Fibroblast of skin of right quadriceps (primary cell): Measurements from ENCODE around the gene RETREG1.
A peak's percentile ranks its signal among the peaks of the same experiment; 100 is the strongest.

ENCODE experiments used
- DNase-seq: peaks from one replicate; pipeline ENCODE4 v3.0.0-alpha.2; 2013

Gene RETREG1

DNA sequence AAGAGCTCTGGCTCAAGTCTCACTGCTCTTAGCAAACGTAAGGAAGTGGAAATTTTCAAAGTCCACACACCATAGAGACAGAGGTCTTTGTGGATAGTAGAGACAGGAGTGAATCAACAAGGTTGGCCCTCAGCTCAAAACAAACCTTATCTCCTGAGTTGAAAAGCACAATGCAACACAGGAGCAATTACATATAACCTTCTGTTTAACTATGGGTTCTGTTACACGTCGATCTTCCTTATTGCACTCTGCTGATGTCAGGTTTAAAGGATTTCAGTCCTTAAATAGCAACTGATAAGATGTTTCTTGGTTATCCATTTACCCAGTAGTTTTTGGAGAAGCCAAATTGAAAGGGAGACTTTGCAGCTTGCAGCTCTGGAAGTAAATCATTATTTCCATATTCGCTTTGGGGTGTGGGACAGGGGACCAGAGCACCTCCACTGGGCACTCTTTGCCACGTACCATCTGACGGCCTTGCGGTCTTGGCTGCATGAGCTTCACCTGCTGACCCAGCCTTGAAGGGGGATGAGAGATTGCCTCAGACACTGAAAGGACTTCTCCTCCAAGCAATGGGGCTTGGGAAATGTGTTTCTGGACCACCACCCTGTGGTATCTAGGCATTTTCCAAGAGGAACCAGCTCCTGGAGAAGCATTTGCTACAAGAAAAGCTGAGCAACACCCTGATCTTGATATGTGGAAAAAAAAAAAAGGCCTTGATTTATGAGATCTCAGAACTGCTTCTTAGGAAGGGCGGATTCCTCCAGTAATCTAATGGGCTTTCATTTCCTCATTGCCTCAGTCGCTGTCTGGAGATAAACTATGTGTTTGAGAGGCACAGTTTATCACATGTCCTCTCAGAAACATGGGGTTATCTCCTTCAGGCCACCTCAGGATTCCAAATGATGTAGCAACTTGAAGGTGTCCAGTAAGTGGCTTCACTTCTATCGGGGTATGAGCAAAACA, 95.0 kb downstream of the RETREG1 start:
- DNase-seq = no peak

DNA sequence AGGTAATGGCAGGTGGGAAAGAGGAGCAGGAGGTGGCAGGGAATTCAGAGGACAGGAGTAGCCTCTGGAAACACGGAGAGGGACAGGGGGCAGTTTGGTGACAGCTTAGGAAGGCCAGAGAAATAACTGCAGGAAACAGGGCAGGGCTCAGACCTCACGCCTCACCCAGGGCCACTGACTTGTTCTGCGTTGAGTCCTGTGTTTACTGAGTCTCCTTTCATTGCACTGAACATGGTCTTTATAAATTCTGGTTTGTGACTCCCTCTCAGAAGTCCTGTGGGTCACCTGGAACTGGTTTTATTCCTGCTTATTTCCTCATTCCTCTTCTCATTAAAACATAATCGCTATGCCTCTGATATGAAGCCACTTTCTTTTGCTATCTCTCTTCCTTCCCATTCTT, 96.0 kb downstream of the RETREG1 start:
- no peak for DNase-seq

DNA sequence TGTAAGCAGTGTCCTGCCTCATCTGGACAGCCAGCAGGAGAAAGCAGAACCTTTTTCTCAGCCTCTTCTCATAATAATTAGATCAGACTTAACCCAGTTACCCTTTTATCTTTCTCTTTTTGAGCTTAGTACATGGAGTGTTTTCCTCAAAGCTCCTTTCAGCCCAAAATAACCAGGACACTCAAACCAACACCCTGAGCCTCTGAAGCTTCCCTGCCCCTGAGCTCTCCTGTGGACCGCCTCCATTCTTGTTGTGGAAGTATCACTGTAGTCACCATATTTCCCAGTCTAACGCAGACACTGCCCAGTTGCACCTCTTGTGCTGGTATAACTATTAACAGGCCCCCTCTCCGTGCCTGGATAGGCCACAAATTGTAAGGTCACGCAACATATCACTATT, 97.4 kb downstream of the RETREG1 start:
- DNase-seq = no peak

DNA sequence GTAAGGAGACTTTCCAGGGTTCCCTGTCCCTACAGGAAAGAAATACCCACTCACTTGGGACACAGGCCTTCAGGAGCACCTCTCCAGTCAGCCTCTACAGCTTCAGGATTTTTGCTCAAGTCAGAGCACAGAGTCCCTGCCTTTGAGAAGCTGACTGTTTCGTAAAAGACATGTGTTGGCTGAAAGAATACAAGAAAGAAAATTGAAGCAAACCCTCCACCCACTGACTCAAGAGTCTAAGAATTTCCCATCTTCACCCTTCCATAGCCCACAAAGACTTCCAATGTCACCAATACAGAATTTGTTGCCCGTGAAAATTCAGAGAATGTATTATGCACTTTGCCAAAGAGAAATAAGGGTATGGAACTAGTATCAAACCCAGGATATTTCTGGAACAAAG, 98.2 kb downstream of the RETREG1 start:
- DNase-seq = no peak

DNA sequence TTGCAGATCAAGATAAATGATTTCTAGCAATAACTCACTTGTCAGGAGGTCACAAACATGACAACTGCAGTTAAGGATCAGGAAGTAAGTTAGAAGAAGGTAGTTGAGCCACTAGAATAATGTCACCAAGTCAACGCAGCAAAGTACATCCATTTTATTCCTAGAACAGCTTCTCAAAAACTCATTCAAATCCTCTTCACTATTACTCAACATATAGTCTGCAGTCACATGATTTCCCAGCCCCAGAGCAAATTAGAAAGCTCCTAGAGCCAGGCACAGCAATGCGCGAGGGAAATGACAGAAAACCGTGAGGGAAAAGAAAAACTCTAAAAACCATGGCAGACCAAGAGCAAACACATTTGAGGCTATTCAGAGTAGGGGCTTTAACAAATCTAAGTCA, 101.3 kb downstream of the RETREG1 start:
- DNase-seq = no peak

DNA sequence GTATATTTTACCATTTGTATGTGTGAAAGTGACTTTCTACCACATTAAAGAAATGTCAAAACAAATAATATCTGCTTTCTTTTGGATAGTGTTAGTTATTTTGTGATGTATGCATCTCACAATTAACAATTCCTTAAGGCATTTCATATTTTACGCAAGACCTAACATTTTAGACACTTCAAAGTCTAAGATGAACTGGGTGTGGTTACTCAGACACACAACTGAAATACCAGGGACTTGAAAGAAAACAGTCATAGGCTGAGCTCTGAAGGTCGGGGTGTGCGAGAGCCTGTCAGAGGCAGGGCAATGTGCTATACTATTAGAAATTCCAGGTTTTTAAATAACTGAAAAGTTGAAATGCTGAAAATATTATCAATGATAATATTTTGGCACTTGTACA, 106.7 kb downstream of the RETREG1 start:
- DNase-seq = no peak

DNA sequence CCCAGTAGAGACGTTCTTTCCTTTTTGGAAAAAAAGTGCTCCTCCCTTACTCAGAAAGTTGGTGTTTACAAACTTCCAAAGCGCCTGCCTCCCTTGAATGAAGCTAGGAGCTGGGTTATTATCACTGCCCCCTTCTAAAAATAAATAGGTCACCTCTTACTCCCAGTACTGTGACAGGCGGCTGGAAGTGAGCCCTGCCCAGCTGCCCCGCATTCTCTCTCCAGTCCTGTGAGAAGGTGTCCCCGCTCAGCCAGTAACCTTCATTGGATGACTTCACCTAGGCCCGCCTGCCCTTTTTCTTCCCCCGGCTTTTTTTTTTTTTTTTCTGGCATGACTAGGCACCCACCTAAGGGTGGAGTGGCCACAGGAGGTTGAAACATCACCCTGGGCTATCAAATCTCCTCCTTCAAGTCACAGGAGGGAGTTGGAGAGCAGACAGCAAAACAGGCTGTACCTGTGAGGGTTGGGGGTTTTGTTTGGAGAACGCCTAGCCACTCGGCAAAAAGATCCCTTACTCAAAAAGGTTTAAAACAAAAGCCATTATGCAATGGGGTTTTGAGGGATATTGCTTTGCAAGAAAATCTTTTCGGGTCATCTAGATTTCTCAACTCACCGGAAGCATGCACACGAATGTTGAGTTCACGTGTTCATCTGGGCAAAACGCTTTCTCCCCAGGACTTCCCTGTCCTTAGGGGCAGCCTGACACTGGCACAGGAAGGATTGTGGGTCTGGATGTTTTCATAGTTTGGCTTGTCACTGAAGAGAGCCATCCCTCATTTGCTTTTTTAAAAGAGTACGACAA, 107.9 kb downstream of the RETREG1 start:
- DNase-seq = no peak

DNA sequence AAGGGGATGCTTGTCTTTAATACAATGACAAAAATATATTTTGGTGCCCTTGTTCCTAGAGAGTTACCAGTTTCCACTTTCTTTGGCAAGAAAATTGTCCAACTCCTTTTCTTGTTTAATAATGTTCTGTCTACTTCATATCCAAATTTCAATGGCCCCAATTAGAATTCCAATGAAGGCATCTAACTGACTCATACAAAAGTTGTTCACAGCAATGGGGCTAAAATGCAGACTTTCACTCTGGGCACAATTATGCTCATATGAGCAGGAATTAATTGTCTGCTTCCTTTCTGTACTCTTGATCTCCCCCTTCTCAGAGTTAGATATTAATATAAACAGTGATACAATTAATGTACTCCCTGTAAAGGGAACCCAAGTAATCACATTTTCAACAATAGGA, 109.1 kb downstream of the RETREG1 start:
- peak; percentile 54 for DNase-seq

DNA sequence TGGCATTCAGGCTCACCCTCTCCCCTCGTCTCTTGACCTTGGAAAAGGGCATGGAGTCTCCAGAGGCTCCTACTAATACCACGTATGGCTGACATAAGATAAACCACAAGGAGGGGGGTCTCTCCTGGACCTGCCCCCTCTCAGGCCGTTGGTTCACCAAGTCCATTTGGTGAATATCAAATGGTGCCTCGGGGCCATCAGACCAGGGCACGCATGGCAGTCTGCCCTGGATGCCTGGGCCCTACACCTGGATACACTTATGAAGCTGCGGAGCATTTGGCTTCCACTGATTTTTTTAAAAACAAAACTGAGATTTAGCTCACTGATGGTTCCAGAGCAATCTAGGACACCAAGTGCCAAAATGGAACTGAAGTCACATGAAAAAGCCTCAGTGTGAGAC, 110.9 kb downstream of the RETREG1 start:
- no peak for DNase-seq

DNA sequence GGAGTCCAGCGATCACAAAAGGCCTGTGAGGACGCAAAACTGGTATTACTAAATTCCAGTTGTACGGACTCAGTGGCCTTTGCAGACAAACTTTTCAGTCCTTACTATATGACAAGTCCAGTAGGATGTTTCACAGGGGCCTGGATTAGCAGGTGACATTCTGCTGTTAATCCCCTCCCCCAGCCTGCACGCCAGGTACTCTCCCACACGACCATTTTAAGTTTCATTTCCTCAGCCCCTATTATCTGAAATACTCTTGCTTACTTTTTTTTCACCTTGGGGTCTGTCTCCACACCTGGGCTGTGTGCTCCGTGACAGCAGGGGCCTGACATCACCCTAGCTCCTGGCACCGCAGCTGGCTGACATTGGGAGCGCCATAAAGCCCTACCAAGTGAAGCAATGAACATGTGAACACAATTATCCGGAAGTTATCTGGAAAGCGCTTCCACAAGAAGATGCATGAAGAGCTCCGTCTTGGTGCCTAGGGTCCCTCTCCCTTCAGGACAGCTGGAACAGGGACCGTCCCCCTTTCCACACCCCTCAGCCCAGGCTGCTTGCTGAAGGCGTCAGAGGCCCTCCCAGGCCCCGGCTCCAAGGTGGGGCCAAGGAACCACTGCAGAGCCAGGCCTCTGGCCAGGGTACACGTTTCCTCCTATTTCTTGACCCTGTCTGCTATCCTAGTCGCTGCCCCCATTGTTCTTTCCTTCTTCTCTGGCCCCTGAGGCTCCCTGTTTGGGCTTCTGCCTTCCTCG, 111.5 kb downstream of the RETREG1 start:
- DNase-seq = no peak

DNA sequence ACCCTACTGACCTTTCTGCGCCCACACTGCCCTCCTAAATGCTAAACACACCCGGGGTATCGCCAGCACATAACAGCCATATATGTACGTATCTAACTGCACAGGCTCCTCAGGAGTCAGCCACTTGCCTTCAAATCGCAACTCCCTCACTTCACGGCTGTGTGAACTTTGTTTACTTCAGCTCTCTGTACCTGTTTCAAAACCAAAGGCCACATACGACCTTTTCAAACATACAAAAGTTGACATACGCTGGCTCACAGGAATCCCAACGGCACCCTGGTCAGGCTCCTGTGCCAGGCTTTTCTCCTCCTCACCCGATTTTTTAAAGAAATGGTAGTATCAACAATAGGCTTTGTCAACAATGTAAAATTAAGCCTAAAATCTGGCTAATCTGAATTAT, 112.2 kb downstream of the RETREG1 start:
- no peak for DNase-seq

DNA sequence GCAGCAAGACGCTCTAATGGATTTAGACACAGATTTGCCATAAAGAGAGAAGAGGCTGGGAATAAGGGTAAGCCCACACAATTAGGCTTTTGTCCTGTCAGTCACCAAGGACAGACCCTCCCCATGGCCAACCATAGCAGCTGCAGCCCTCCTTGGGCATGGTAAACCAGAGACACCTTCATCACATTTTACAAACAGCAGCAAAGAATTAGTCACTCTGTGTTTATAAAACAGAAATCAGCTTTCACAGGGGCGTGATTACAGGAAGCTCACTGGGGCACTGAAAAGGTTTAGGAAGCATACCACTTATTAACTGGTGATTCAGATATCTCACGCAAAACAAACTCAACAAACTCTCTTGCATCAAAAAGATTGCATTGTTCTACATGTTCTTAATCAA, 113.9 kb downstream of the RETREG1 start:
- DNase-seq = no peak

DNA sequence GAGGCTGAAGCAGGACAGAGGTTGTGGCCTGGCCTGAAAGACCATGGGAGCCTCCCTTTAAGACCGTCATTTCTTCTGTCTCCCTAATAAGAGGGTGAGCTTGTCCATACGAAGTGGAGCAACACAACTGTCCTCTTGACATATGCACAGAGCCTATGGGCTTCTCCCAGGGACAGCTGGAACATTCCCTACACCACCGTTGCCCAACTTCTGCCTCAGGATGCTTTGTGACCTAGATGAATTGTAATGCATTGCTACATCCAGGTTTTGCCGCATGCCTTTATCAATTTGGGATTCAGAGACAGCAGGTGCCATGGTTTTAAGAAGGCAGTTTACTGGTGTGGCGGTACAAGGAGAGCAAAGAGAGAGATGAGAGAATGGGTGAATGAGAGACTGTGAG, 116.8 kb downstream of the RETREG1 start:
- DNase-seq = no peak

DNA sequence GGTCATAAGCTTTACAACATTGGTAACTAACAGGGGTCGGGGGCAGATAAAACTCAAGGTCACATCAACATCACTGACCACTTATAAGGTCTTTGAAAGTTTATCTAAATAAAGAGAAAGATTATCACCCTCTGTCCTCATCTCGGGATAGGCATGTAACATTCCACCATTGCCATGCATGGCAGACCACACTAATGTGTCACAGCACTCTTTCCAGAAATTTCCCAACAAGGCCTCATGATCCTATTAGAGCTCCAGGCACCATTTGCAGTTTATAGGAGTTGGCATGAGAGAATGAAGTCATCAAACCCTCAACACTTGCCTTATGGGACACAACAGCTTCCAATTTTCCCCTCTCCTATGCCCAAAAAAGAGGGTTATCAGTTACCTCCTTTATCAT, 119.3 kb downstream of the RETREG1 start:
- no peak for DNase-seq

DNA sequence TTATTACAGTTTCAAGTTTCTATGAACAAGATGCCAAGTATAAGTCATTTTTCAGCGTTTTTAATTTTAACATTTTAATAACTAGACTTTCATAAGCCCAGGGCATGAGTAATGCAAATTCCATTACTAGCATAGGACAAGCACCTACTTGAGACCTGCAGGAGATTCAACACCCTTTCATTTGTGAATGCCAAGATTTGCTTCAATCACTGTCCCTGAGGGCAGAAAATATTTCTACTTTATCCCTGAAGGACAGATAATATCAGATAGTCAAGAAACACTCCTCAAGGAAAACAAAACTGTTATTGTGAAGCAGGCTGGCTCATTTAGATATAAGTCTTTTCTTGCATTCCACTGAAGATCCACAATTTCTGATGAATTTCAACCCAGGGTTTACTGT, 123.5 kb downstream of the RETREG1 start:
- no peak for DNase-seq

DNA sequence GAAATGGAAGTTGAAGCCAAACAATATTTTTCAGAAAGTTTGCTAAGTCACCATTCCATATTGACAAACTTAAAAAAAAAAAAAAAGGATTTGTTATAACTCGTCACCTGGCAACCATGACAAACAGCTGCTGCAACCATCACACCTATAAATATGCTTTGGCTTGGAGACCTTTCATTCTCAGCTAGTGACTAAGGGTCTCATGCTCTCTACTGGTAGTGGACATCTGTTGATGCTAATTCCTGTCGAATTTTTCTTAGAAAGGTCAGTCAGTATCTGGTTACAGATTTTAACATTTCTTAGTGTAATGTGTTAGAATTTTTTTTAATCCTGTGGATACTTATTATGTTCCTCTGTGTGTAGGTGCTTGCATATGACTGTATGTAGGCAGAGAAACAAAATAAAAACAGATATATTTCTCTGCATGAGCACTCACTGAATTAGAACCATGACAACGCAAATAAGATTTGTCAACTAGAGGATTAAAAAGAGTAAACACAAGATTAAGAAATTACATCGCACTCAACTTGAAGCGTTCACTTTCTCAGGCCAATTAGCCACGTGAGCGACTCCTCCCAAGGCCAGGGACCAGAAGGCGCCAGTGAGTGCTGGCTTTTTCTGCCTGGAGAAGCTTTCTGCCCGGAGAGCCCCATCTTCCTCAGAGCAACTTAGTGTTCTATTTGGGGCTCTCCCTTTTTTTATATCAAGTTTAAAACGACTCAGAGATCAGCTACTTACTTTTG, 124.2 kb downstream of the RETREG1 start:
- peak; percentile 36 for DNase-seq

DNA sequence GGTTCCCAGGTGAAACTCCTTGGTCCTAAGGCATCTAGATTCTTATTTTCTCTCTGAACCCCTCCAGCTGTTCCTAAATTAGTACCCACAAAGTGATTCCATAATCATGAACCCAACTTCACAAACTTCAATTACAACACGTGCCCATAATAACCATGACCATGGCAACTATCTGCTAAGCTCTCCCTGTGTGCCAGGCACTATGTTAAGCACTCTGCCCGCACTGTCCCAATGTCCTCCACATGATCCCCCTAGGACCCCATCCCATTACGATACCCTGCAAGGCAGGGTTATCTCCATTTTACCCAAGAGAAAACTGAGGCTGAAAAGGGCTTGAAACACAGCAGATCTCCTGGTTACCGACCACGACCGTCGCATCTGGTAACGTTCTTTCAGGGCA, 125.9 kb downstream of the RETREG1 start:
- no peak for DNase-seq

DNA sequence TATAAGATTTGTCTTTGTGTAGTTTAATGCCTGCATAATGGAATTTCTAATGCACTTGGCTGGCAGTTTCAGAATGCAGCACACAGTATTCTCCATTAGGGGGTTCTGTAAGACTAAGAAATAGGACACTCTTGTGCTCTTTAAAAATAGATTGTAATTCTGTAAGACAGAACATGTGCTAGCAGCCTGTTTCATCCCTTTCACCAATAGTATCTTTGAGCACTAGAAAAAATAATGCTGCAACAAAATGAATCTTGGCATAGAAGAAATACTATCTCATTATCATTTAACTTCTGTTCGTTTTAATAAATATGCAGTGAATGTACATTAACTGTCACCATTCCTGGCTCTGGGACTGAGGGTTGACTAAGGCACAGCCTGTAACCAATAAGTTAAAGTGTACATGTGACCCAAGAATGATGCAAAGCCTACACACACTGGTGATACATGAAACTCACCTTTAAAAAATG, 127.4 kb downstream of the RETREG1 start:
- peak; percentile 40 for DNase-seq

DNA sequence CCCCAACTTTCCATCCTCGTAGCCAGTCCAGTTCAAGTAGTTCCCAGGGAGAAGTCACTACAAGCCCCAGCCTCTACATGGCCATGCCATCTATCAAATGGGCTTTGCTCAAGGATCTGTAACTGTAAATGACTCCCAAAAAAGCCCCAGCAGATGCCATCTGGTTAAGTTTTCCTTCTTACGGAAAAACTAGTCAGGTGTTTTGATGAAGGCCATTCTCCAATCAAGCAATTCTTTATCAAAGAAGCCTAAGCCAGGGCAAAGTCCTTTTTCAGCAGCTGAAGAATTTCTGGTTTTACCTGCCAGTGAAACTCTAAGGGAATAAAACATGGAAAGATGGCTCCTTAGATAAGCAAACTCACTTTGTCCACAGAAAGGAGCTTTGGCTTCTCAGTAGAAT, 129.3 kb downstream of the RETREG1 start:
- no peak for DNase-seq

DNA sequence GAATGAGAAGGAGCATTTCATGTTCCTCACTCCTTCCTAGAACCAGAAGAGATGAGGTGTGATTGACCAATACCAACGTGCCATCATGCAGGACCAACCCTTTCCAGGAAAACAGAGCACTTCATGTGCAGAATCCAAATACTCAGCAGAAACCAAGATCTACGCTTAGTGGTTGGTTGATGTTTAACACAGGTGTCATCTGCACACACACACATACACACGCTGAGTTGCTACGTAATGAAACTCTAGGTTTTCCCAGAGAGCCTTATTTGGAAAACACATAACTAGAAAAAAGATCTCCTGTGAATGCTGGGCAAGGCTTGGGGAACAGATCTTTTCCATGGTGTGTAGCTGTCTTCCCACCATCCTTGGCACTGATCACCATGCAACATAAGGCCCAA, 130.1 kb downstream of the RETREG1 start:
- DNase-seq = no peak

DNA sequence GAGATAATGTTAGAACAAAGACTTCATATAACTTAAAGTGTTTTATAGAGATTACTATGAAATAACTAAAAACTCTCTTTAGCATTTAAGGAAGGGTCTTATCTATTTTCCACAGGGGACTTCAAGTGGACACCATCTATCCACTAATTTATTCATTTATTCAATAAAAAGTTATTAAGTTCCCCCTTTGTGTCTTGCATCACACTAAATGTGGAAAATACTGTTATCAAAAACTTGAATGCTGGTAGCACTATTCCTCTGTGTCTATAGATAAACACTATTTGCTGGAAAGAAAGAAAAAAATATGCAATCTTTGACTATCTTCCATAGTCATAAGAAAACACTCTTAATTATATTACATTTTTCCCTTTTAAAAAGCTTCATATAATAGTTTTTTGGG, 131.1 kb downstream of the RETREG1 start:
- no peak for DNase-seq

DNA sequence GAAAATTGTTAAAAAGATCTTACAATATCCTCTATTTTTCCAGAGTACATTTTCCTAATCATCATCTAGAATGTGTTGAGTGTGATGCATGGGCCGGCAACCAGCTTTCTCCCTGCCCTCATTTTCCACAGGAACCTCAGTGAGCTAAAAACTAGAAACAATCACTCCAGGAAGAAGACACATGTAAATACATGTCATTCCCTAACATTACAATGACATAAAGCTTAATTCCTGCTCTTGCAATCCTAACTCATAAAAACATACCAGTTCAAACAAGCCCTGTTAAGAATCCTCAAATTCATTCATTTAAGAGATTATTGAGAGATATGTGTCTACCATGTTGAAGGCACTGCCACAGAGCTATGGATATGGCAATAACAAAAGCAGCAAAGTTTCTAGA, 132.7 kb downstream of the RETREG1 start:
- DNase-seq = no peak

DNA sequence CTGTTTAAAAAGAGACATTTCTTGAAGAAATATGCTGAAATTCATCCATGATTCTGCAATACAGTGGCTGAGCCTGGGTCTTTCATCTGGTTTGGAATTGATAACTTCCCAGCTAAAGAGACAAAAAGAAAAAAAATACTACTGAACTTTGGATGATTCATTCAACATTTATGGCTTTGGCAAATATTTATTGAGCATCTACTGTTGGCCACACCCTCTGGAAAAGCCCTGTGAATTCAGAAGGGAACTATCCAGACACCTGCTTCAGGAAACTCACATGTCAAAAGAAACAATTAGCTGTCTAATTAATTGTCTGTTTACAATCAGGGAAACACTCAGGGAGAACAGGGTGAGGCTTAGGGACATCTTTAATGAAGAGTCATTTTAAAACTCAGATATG, 133.4 kb downstream of the RETREG1 start:
- DNase-seq = no peak
